SK-N-SH treated with all-trans-retinoic acid at 6 μM for 48 hours (cell line): ENCODE measurements around the gene DSTYK.

Source experiments
- ATAC-seq: fragments of 200-7000 bp; cut with Tn5 transposase; 3 replicates; pipeline ENCODE4 v1.9.1; 2020; ENCODE audit warnings: mild to moderate bottlenecking, moderate library complexity
- ARNTL ChIP-seq: fragments of 450-650 bp; formaldehyde crosslinking; IDR thresholded peaks from 2 replicates; pipeline ENCODE4 v1.5.0; 2020; ENCODE audit warnings: low read depth, mild to moderate bottlenecking, moderate library complexity, borderline replicate concordance
- BACH2 ChIP-seq: fragments of 250-450 bp; sonication (Bioruptor Pico); IDR thresholded peaks from 2 replicates; pipeline ENCODE4 v1.9.0; 2021; ENCODE audit warnings: mild to moderate bottlenecking, borderline replicate concordance
- CSDC2 ChIP-seq: fragments of 250-450 bp; sonication (Bioruptor Pico); IDR thresholded peaks from 2 replicates; pipeline ENCODE4 v1.5.0; 2020; ENCODE audit warnings: mild to moderate bottlenecking, moderate library complexity
- CSRNP3 ChIP-seq: fragments of 250-450 bp; sonication (Bioruptor Pico); IDR thresholded peaks from 2 replicates; pipeline ENCODE4 v1.5.1; 2021; ENCODE audit warnings: mild to moderate bottlenecking, moderate library complexity
- ESRRG ChIP-seq: fragments of 250-450 bp; sonication (Bioruptor Pico); IDR thresholded peaks from 2 replicates; pipeline ENCODE4 v1.6.1; 2021; ENCODE audit warnings: mild to moderate bottlenecking
- ISL1 ChIP-seq: fragments of 250-450 bp; sonication (Bioruptor Pico); IDR thresholded peaks from 2 replicates; pipeline ENCODE4 v2.1.2; 2022; ENCODE audit warnings: mild to moderate bottlenecking, moderate library complexity
- OSR1 ChIP-seq: fragments of 250-450 bp; sonication (Bioruptor Pico); IDR thresholded peaks from 2 replicates; pipeline ENCODE4 v1.8.0; 2022; ENCODE audit warnings: moderate library complexity, mild to moderate bottlenecking, inconsistent platforms
- PPARA ChIP-seq: fragments of 250-450 bp; sonication (Bioruptor Pico); IDR thresholded peaks from 2 replicates; pipeline ENCODE4 v1.5.0; 2020; ENCODE audit warnings: mild to moderate bottlenecking, borderline replicate concordance
- RARB ChIP-seq: fragments of 250-450 bp; sonication (Bioruptor Pico); IDR thresholded peaks from 2 replicates; pipeline ENCODE4 v1.8.0; 2021; ENCODE audit warnings: mild to moderate bottlenecking, moderate library complexity
- SNAI2 ChIP-seq: fragments of 250-450 bp; sonication (Bioruptor Pico); IDR thresholded peaks from 2 replicates; pipeline ENCODE4 v1.5.0; 2020; ENCODE audit warnings: mild to moderate bottlenecking, moderate library complexity
- TCF4 ChIP-seq: fragments of 250-450 bp; sonication (Bioruptor Pico); IDR thresholded peaks from 2 replicates; pipeline ENCODE4 v1.8.0; 2021; ENCODE audit warnings: mild to moderate bottlenecking, moderate library complexity, borderline replicate concordance
- TOX ChIP-seq: fragments of 250-450 bp; sonication (Bioruptor Pico); IDR thresholded peaks from 2 replicates; pipeline ENCODE4 v1.8.0; 2021; ENCODE audit warnings: mild to moderate bottlenecking, moderate library complexity, borderline replicate concordance
- ZC3H10 ChIP-seq: fragments of 250-450 bp; sonication (Bioruptor Pico); IDR thresholded peaks from 2 replicates; pipeline ENCODE4 v1.5.1; 2021; ENCODE audit warnings: mild to moderate bottlenecking, moderate library complexity
- ZFP3 ChIP-seq: fragments of 250-450 bp; sonication (Bioruptor Pico); IDR thresholded peaks from 2 replicates; pipeline ENCODE4 v1.5.0; 2020; ENCODE audit warnings: mild to moderate bottlenecking, moderate library complexity
- ZFP30 ChIP-seq: fragments of 450-650 bp; formaldehyde crosslinking; IDR thresholded peaks from 2 replicates; pipeline ENCODE4 v1.5.0; 2022; ENCODE audit warnings: mild to moderate bottlenecking, moderate library complexity
- ZNF565 ChIP-seq: fragments of 450-650 bp; formaldehyde crosslinking; conservative IDR thresholded peaks from 2 replicates; pipeline ENCODE4 v1.5.0; 2020; ENCODE audit warnings: low read depth, mild to moderate bottlenecking, moderate library complexity
- ZNF70 ChIP-seq: fragments of 450-650 bp; formaldehyde crosslinking; IDR thresholded peaks from 2 replicates; pipeline ENCODE4 v1.5.0; 2020; ENCODE audit warnings: mild to moderate bottlenecking, moderate library complexity
- TF ChIP-seq, protein P1 (sequence below): fragments of 250-450 bp; sonication (Bioruptor Pico); IDR thresholded peaks from 2 replicates; pipeline ENCODE4 v1.5.1; 2020; ENCODE audit warnings: low read depth, mild to moderate bottlenecking, moderate library complexity
- TF ChIP-seq, protein P2 (sequence below): fragments of 250-450 bp; sonication (Bioruptor Pico); IDR thresholded peaks from 2 replicates; pipeline ENCODE4 v1.5.0; 2020; ENCODE audit warnings: mild to moderate bottlenecking, moderate library complexity
- TF ChIP-seq, protein P3 (sequence below): fragments of 250-450 bp; sonication (Bioruptor Pico); IDR thresholded peaks from 2 replicates; pipeline ENCODE4 v1.8.0; 2021; ENCODE audit warnings: low read depth, mild to moderate bottlenecking, moderate library complexity, borderline replicate concordance

DSTYK gene

GRCh38 chr1:205128050-205128449, 83.5 kb downstream of the DSTYK start:
- ATAC-seq: no peak
- TF ChIP-seq ARNTL (CRISPR knock-in tag): no peak
- no peak for TF ChIP-seq ZFP3
- no peak for TF ChIP-seq ZC3H10
- TF ChIP-seq ESRRG (CRISPR knock-in tag): no peak
- TF ChIP-seq ZFP30 (CRISPR knock-in tag): no peak
- TF ChIP-seq CSRNP3 (CRISPR knock-in tag): no peak
- TF ChIP-seq, protein P1, sequence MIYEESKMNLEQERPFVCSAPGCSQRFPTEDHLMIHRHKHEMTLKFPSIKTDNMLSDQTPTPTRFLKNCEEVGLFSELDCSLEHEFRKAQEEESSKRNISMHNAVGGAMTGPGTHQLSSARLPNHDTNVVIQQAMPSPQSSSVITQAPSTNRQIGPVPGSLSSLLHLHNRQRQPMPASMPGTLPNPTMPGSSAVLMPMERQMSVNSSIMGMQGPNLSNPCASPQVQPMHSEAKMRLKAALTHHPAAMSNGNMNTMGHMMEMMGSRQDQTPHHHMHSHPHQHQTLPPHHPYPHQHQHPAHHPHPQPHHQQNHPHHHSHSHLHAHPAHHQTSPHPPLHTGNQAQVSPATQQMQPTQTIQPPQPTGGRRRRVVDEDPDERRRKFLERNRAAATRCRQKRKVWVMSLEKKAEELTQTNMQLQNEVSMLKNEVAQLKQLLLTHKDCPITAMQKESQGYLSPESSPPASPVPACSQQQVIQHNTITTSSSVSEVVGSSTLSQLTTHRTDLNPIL (CRISPR knock-in tag): no peak

DNA sequence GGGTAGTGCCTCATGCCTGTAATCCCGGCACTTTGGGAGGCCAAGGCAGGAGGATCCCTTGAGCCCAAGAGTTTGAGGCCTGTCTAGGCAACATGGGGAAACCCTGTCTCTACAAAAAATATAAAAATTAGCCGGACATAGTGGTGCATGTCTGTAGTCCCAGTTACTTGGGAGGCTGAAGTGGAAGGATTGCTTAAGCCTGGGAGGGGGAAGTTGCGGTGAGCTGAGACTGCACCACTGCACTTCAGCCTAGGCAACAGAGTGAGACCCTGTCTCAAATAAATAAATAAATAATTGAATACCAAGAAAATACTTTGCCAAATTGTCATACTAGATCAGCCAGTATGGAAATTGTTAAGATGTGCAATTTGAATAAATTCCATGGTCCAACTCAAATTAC, 83.9 kb downstream of the DSTYK start:
- TF ChIP-seq RARB (CRISPR knock-in tag) (no peak), ZC3H10 (no peak), OSR1 (CRISPR knock-in tag) (no peak)
- TF ChIP-seq, all 23 proteins: peak for 0
- no peak for ATAC-seq

- TF ChIP-seq TOX (CRISPR knock-in tag) (no peak), ESRRG (CRISPR knock-in tag) (no peak), SNAI2 (CRISPR knock-in tag) (no peak), BACH2 (CRISPR knock-in tag) (no peak), ZNF70 (no peak), ISL1 (CRISPR knock-in tag) (no peak), ZC3H10 (no peak), PPARA (CRISPR knock-in tag) (no peak), ZNF565 (no peak), TCF4 (CRISPR knock-in tag) (no peak)
- TF ChIP-seq, protein P2, sequence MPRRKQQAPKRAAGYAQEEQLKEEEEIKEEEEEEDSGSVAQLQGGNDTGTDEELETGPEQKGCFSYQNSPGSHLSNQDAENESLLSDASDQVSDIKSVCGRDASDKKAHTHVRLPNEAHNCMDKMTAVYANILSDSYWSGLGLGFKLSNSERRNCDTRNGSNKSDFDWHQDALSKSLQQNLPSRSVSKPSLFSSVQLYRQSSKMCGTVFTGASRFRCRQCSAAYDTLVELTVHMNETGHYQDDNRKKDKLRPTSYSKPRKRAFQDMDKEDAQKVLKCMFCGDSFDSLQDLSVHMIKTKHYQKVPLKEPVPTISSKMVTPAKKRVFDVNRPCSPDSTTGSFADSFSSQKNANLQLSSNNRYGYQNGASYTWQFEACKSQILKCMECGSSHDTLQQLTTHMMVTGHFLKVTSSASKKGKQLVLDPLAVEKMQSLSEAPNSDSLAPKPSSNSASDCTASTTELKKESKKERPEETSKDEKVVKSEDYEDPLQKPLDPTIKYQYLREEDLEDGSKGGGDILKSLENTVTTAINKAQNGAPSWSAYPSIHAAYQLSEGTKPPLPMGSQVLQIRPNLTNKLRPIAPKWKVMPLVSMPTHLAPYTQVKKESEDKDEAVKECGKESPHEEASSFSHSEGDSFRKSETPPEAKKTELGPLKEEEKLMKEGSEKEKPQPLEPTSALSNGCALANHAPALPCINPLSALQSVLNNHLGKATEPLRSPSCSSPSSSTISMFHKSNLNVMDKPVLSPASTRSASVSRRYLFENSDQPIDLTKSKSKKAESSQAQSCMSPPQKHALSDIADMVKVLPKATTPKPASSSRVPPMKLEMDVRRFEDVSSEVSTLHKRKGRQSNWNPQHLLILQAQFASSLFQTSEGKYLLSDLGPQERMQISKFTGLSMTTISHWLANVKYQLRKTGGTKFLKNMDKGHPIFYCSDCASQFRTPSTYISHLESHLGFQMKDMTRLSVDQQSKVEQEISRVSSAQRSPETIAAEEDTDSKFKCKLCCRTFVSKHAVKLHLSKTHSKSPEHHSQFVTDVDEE: no peak
- no peak for ATAC-seq
Measured at GRCh38 chr1:205124726-205125125, 86.8 kb downstream of the DSTYK start.

- peak; percentile 48 for ATAC-seq
Measured at GRCh38 chr1:205122489-205122882, 89.0 kb downstream of the DSTYK start.

DNA sequence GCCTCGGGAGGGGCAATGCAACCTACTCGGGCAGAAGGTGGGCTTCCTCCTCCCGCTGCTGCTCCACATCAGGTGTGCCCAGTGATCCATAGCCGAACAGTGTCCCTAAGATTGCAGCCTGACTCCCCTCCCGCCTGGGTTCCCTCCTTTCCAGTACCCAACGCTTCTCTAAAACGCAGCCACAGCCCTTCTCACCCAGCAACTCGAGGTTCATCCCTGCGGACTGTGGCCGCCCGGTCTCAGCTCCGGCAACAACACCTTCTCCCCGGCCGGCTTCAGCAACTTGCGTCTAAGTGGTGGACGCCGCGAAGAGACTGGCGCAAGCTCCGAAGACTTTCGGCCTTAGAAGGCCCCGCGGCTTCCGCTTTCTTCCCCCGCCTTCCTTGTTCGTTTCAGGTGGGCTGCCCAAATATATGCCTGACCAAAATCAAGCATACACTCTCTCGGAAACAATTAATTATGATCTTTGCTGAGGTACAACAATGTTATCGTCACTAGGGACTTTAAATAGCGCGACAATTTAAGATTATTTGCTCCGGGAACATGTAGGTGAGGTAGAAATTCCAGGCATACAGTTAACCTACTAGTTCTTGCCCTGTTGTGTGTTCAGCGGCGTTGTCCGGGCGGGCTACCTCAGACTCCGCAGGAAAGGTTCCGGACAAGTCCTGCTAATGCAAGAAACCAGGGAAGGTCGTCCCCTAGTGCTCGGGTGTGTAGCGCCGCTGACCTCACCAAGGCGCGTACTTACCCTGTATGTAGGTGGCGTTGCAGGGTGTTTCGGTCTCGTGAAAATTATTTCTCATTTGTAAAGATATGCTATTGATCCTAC, 89.6 kb downstream of the DSTYK start, which contains the start of gene RBBP5:
RBBP5 (minus strand) TSS at position 319 of the 829 bp plus-strand sequence; CDS start at position 214, 105 bp downstream.
- peak; percentile 100 for ATAC-seq
- TF ChIP-seq, protein P2: no peak
- TF ChIP-seq, protein P3, sequence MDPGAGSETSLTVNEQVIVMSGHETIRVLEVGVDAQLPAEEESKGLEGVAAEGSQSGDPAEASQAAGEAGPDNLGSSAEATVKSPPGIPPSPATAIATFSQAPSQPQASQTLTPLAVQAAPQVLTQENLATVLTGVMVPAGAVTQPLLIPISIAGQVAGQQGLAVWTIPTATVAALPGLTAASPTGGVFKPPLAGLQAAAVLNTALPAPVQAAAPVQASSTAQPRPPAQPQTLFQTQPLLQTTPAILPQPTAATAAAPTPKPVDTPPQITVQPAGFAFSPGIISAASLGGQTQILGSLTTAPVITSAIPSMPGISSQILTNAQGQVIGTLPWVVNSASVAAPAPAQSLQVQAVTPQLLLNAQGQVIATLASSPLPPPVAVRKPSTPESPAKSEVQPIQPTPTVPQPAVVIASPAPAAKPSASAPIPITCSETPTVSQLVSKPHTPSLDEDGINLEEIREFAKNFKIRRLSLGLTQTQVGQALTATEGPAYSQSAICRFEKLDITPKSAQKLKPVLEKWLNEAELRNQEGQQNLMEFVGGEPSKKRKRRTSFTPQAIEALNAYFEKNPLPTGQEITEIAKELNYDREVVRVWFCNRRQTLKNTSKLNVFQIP (CRISPR knock-in tag): peak; percentile 99
- peak; percentile 43; the same call in 1 of the 2 replicates for TF ChIP-seq ZC3H10
- TF ChIP-seq PPARA (CRISPR knock-in tag): peak; percentile 85; the same call in 1 of the 2 replicates
- TF ChIP-seq RARB (CRISPR knock-in tag): peak; percentile 95; the same call in 1 of the 2 replicates
- no peak for TF ChIP-seq ESRRG (CRISPR knock-in tag)
- no peak for TF ChIP-seq ZFP3
- TF ChIP-seq CSRNP3 (CRISPR knock-in tag): no peak
- peak; percentile 77; the same call in 1 of the 2 replicates for TF ChIP-seq TOX (CRISPR knock-in tag)
- TF ChIP-seq ARNTL (CRISPR knock-in tag): no peak
- TF ChIP-seq, all 23 proteins: peak for 5

More at GRCh38 chr1:205122489-205122882, 89.0 kb downstream of the DSTYK start:
- TF ChIP-seq CSDC2 (CRISPR knock-in tag): no peak
- no peak for TF ChIP-seq ZNF70
- TF ChIP-seq RARB (CRISPR knock-in tag): no peak
